Left ventricle myocardium superior (tissue), 1 donor: ENCODE data around the gene MYL1. TPM values are rescaled to one million over a fixed set of nuclear protein-coding genes. Genes with fewer than 3 reads are reported as not detected.

ENCODE experiments used
- ATAC-seq: fragments of 200-7000 bp; cut with Tn5 transposase; one replicate; pipeline ENCODE4 v1.9.1; 2020; ENCODE audit warnings: mild to moderate bottlenecking, moderate library complexity
- DNase-seq: peaks from one replicate; pipeline ENCODE4 v3.0.0-alpha.2; 2020
- intact Hi-C: fragments of 100-400 bp; cut with micrococcal nuclease; formaldehyde crosslinking; loops from one replicate; pipeline ENCODE4 v1.11.0; 2022
- long read RNA-seq: library from polyadenylated mRNA; unstranded; transcript quantifications from one replicate; pipeline ENCODE4 v2.0.0, GENCODE V29; 2021
- total RNA-seq: library from RNA; stranded (reverse); fragmentation: NEBNext Ultra II Directional; extraction: Animal tissue kit (Norgen Biotek cat#: 25700); gene quantifications from one replicate; pipeline ENCODE4 v1.2.1, GENCODE V29; 2021
- donor health status: DM: no; HTN: yes; CAD: no; lungs with severe emphysema.

Gene MYL1
- total RNA-seq: not detected
- long read RNA-seq: 0 reads

GRCh38 chr2:210315015-210315788 lies at the start of gene MYL1:
TSS of gene MYL1 (minus strand) at chr2:210315174. CDS start at chr2:210315042, 132 bp downstream.
- intact Hi-C loops: no loop called here
- ATAC-seq (no peak), DNase-seq (no peak)

GRCh38 chr2:210363876-210364275 lies 48.9 kb upstream of the MYL1 start:
- DNase-seq: no peak
- intact Hi-C loops: no loop called here
- ATAC-seq: no peak

GRCh38 chr2:210363261-210363660 lies 48.3 kb upstream of the MYL1 start:
- DNase-seq (no peak), ATAC-seq (no peak)
- intact Hi-C loops: no loop called here

DNA sequence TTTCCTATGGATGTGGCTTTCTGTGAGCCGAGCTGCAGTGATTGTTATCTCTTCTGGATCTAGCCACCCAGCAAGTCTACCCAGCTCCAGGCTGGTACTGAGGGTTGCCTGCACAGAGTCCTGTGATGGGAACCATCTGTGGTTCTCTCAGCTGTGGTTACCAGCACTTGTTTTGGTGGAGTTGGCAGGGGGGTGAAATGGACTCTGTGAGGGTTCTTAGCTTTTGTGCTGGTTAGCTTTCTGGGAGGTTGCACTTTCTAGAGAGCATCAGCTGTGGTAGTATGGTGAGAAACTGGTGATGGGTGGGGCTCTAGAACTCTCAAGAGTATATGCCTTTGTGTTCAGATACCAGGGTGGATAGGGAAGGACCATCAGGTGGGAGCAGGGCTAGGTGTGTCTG lies 45.4 kb upstream of the MYL1 start:
- intact Hi-C loops: no loop called here
- ATAC-seq (no peak), DNase-seq (no peak)

- intact Hi-C loops: no loop called here
- no peak for DNase-seq
- no peak for ATAC-seq
Observed at GRCh38 chr2:210356944-210357343, 42.0 kb upstream of the MYL1 start.

DNA sequence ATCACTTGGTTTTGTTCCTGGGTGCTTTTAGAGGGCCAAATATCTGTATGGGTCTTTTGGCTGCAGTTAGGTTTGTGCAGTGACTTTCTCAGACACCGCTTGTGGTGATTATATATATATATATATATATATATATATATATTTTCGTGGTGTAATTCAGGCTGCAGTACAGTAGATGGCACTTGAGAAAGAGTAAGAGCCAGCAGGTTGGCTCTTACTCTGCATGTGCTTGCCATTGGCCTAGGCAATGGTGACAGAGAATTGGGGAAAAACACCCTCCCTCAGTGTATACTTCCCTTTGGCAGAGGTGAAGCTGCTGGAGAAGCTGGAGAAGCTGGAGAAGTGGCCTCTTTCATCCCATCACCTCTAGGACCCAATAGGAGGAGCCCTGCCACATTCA lies 22.2 kb upstream of the MYL1 start:
- no peak for ATAC-seq
- intact Hi-C loops: no loop called here
- DNase-seq: no peak

- no peak for DNase-seq
- intact Hi-C loops: no loop called here
- no peak for ATAC-seq
Observed at GRCh38 chr2:210324906-210325305, 9.9 kb upstream of the MYL1 start.

DNA sequence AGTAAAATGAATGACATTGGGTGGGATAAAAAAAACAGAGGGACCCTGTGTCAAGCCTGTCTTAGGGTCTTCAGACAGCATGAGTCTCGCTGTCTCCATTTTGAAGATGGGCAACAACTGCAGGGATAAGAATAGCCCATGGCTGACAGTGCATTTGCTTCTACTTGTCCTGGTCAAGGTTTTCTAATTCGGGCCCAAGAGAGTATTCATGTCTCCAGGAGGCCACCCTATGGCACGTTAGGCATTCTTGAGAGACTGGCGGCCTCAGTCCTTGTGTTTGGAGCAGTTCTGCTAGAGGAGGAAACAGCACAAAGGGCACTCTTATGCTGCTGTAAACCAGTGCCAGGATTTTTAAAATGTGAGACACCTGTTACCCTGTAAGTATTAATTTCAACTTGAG lies 9.5 kb upstream of the MYL1 start:
- DNase-seq (no peak), ATAC-seq (no peak)
- intact Hi-C loops: no loop called here

GRCh38 chr2:210323003-210323402 lies 8.0 kb upstream of the MYL1 start:
- ATAC-seq: no peak
- intact Hi-C loops: no loop called here
- DNase-seq: no peak

DNA sequence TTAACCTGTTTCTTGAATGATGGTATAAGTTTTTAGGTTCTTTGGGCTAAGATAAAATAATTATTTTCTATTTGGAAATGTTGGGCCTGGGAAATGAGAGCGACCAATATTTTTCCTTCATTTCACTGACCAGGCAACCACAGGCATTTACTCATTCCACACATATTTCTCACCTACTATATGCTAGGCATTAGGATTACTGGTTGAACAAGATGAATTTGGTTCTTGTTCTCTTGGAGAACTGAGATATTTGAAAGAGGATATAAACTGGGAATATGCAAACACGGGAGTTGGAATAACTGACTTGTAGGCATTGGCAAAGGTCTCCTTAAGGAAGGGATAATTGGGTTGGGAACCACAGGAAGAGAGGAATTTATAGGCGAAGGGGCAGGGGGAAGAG lies 3.9 kb upstream of the MYL1 start:
- DNase-seq: no peak
- intact Hi-C loops: no loop called here

GRCh38 chr2:210318486-210318885 lies 3.5 kb upstream of the MYL1 start:
- DNase-seq: no peak
- intact Hi-C loops: no loop called here
- no peak for ATAC-seq

More for the DNA sequence above, 3.9 kb upstream of the MYL1 start:
- ATAC-seq: no peak

- ATAC-seq (peak; percentile 46), DNase-seq (no peak)
- intact Hi-C loops: no loop called here
Observed at GRCh38 chr2:210310550-210310949, 4.4 kb downstream of the MYL1 start.

- no peak for DNase-seq
- intact Hi-C loops: no loop called here
- ATAC-seq: peak; percentile 62
Observed at GRCh38 chr2:210309548-210310233, 5.3 kb downstream of the MYL1 start.

DNA sequence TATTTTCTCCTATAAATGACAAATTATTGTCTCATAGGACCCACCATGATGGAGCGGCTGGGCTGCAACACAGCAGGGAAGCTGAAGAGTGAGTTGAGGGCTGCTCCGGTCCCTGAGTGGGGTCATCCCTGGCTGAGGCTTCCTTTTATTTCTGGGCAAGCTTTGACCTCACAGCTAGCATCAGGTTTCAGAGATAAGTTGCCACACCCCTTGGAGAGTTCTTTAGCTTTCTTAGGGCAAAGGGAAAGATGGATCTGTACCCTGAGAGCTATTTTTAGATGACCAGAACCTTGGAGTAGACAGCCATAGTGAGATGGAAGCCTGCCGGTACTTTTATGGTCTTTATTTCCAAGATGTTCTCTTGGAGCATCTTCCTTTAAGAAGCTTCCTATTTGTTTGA lies 11.5 kb downstream of the MYL1 start:
- ATAC-seq (no peak), DNase-seq (no peak)
- intact Hi-C loops: no loop called here

DNA sequence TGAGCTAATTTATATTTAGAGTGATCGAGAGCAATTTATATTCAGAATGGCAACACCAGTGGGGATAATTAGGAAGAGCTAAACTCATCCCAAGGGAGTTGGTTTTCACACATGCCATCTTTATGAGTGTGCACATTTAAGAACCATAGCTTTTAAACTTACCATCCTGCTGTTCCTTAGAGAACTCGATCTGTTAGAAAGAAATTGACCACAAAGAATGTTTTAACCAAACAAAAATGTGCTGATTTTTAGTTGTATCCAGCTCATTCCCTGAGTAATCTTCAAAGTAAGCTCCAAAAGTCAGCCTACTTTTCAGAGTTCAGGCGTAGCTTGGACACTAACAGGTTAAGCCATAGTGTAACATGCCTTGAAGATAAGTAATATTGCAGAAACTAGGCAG lies 12.6 kb downstream of the MYL1 start:
- DNase-seq (no peak), ATAC-seq (no peak)
- intact Hi-C loops: no loop called here

DNA sequence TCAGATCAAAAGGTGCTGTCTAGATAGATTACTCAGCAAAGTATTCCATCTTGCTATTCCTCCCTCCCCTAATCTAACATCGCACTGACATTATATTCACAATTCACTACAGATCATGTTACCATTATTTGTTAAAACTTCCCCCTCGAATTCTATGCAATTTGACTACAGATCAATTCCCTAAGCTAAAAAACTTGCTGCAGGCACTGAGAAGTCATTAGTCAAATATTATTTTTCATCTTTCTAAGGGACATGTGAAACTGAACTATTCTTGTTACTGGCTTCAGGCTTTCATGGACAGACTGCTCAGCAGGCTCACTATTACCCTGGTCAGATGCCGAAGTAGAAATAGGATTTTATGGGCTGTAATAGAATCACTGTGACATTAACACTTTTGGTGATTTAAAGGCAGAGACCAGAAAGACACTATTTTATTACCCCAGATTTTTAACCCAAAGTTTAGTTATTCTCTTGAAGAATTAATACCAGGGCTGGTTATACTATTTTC lies 15.1 kb downstream of the MYL1 start:
- no peak for DNase-seq
- ATAC-seq: no peak
- intact Hi-C loops: no loop called here

- no peak for ATAC-seq
- DNase-seq: no peak
- intact Hi-C loops: no loop called here
Observed at GRCh38 chr2:210288408-210288807, 26.6 kb downstream of the MYL1 start.

DNA sequence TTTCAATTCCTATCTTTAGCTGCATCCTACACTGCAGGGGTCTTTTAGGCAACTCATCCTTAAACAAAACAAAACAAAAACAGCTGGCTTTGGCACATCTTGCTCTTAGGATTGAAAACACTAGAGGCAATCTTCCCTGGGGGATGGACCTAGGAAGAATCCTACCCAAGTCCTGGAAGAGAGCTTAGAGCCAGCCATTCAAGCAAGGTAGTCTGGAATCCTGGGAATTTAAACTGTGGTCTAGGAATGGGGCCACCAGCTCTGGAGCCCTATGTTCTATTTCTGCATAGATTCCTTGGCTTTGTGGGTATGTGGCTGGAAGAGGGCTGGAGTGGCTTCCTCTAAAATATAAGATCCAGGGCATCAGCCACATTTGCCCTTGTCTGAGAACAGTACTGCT lies 27.7 kb downstream of the MYL1 start:
- intact Hi-C loops: no loop called here
- DNase-seq: no peak
- no peak for ATAC-seq

DNA sequence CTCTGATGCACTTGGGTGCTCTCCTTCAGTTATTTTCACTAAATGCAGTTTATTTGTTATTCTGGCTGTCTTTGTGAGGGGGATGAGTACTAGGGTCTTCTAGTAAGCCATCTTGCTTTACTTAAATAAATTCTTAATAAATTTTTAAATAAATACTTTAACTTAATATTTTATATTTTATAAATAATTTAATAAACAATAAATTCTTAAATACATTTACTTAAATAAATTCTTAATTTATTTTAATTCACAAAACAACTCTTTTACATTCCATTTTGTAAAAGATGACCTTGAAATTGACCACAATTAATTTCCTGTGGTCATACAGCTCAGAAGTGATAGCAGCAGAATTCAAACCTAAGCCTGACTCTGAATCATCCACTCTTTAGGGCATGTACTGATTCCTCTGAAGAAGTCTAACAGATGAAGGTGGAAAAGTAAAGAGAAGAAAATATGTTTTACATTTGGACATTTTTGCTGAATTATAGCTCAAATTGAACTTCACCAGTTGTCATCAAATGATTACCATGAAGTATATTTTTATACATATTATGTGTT lies 28.8 kb downstream of the MYL1 start:
- ATAC-seq (no peak), DNase-seq (no peak)
- intact Hi-C loops: no loop called here

DNA sequence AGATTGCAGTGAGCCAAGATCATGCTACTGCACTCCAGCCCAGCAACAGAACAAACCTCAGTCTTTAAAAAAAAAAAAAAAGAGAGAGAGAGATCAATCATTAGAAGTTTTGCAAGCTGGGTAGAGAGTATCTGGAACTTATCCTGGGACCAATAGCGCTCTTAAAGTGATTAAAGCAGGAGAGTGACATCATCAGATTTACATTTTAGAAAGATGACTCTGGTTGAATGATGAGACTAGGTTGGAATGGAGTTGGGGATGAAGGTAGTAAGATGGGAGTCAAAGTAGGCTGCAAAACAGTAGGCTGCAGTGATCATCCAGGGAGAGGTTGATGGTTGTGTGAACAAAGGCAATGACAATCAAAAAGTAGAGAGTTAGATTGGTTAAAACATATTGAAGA lies 37.8 kb downstream of the MYL1 start:
- no peak for DNase-seq
- ATAC-seq: no peak
- intact Hi-C loops: no loop called here

- DNase-seq (no peak), ATAC-seq (no peak)
- intact Hi-C loops: no loop called here
Observed at GRCh38 chr2:210271300-210271699, 43.7 kb downstream of the MYL1 start.
